Erythroblast (primary cell): ENCODE results near the gene DKKL1.

ENCODE experiments used
- GATA1 ChIP-seq: IDR thresholded peaks from 2 replicates; pipeline ENCODE4 v1.6.1; 2011; ENCODE audit warnings: low read depth, mild to moderate bottlenecking, control low read depth, low read length, moderate library complexity
- POLR2A ChIP-seq: IDR thresholded peaks from 2 replicates; pipeline ENCODE4 v1.6.1; 2011; ENCODE audit warnings: mild to moderate bottlenecking, low read length

DNA sequence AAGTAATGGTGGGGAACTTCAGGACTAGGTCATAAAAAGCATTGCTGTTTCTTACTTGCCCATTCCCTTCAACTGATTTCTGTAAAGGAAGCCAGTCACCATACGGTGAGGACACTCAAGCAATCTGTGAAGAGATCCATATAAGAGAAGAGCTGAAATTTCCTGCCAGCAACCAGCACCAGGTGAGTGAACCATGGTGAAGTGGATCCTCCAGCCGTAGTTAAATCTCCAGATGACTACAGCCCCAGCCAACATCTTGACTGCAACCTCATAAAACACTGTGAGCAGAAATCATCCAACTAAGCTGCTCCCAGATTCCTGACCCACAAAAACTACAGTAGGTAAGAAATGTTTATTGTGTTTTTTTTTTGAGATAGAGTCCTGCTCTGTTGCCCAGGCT lies 34.9 kb upstream of the DKKL1 start:
- TF ChIP-seq POLR2A, result no peak
- no peak for TF ChIP-seq GATA1
